MM.1S (cell line): ENCODE measurements around the gene EPG5.

Experiments
- DNase-seq: peaks from one replicate; pipeline ENCODE4 v3.0.0-alpha.2; 2015
- H2AFZ ChIP-seq: fragments of 300-600 bp; sonication (generic); 2 replicates; pipeline ENCODE4 v1.6.0; 2016; ENCODE audit warnings: antibody characterized with exemption, low read length
- H3F3A ChIP-seq: fragments of 300-600 bp; sonication (generic); 2 replicates; pipeline ENCODE4 v1.6.1; 2016; ENCODE audit warnings: mild to moderate bottlenecking, antibody characterized with exemption, low read length, moderate library complexity, mixed read lengths; ENCODE audit not compliant: insufficient read depth
- H3K27ac ChIP-seq: fragments of 300-600 bp; sonication (generic); 2 replicates; pipeline ENCODE4 v1.5.1; 2016; ENCODE audit warnings: mild to moderate bottlenecking, low read length
- H3K27me3 ChIP-seq: fragments of 300-600 bp; sonication (generic); replicated peaks from 2 replicates; pipeline ENCODE4 v1.6.0; 2016; ENCODE audit warnings: low read length; ENCODE audit not compliant: insufficient read depth
- H3K36me3 ChIP-seq: fragments of 300-600 bp; sonication (generic); replicated peaks from 2 replicates; pipeline ENCODE4 v1.6.1; 2016; ENCODE audit warnings: mild to moderate bottlenecking, low read length, mixed read lengths; ENCODE audit not compliant: insufficient read depth
- H3K4me1 ChIP-seq: fragments of 300-600 bp; sonication (generic); 2 replicates; pipeline ENCODE4 v1.6.1; 2016; ENCODE audit warnings: low read length, mixed read lengths
- H3K4me2 ChIP-seq: fragments of 300-600 bp; sonication (generic); 2 replicates; pipeline ENCODE4 v1.6.0; 2016; ENCODE audit warnings: low read depth, low read length
- H3K4me3 ChIP-seq: fragments of 300-600 bp; sonication (generic); 2 replicates; pipeline ENCODE4 v1.5.1; 2016; ENCODE audit warnings: low read length, mixed read lengths
- H3K79me2 ChIP-seq: fragments of 300-600 bp; sonication (generic); 2 replicates; pipeline ENCODE4 v1.6.1; 2016; ENCODE audit warnings: mixed run types, low read length, mixed read lengths
- H3K9ac ChIP-seq: fragments of 300-600 bp; sonication (generic); 2 replicates; pipeline ENCODE4 v1.6.1; 2016; ENCODE audit warnings: low read length, mixed read lengths
- H3K9me2 ChIP-seq: fragments of 300-600 bp; sonication (generic); replicated peaks from 2 replicates; pipeline ENCODE4 v1.6.1; 2016; ENCODE audit warnings: mild to moderate bottlenecking, low read length, mixed read lengths; ENCODE audit not compliant: insufficient read depth
- H3K9me3 ChIP-seq: fragments of 300-600 bp; sonication (generic); replicated peaks from 2 replicates; pipeline ENCODE4 v1.6.1; 2016; ENCODE audit warnings: mild to moderate bottlenecking, low read length, mixed read lengths; ENCODE audit not compliant: insufficient read depth
- H4K20me1 ChIP-seq: fragments of 300-600 bp; sonication (generic); 2 replicates; pipeline ENCODE4 v1.6.1; 2016; ENCODE audit warnings: mild to moderate bottlenecking, low read length, moderate library complexity, mixed read lengths; ENCODE audit not compliant: insufficient read depth
- EZH2 ChIP-seq: fragments of 300-600 bp; sonication (generic); optimal IDR thresholded peaks from 2 replicates; pipeline ENCODE3; 2017; ENCODE audit warnings: low read depth, mild to moderate bottlenecking, antibody characterized with exemption, low read length, mixed read lengths
- EZH2phosphoT487 ChIP-seq: fragments of 300-600 bp; sonication (generic); IDR thresholded peaks from 2 replicates; pipeline ENCODE4 v1.6.1; 2018; ENCODE audit warnings: antibody characterized with exemption, low read length
- TF ChIP-seq, protein P1 (sequence below): fragments of 300-600 bp; sonication (generic); IDR thresholded peaks from 2 replicates; pipeline ENCODE4 v1.5.1; 2016; ENCODE audit warnings: antibody characterized with exemption, low read length, mixed read lengths

The EPG5 gene

DNA sequence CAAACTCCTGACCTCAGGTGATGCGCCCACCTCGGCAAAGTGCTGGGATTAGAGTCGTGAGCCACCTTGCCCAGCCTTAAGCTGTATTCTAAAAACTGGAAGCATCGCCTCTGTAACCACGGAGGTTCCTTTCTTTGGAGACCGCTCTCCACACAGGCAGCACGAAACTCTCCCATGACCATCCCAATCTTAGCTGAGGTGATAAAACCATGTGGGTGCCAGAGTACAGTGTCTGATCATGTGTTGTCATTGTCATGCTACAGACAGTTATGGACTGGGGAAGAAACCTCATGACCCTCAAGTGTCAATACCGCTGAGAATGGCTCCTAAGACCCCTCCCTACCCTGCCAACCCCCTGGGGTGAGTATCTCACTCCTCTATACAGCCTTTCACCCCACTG is 41.4 kb upstream of the EPG5 start:
- Histone ChIP-seq H2AFZ (no peak overlapping the region), H3K9me3 (no peaks in the 10 kb centered on the region), H3K4me2 (no peak overlapping the region), H3K4me3 (no peak overlapping the region), H3K36me3 (no peaks in the 10 kb centered on the region), H3K79me2 (no peaks in the 10 kb centered on the region), H3K27ac (no peak overlapping the region), H4K20me1 (no peaks in the 10 kb centered on the region), H3K9me2 (no peaks in the 10 kb centered on the region), H3F3A (no peaks in the 10 kb centered on the region), H3K27me3 (no peaks in the 10 kb centered on the region), H3K9ac (no peak overlapping the region), H3K4me1 (peaks cover 6% of the 10 kb centered on the region)
- TF ChIP-seq EZH2phosphoT487, result no peak
- TF ChIP-seq, protein P1, sequence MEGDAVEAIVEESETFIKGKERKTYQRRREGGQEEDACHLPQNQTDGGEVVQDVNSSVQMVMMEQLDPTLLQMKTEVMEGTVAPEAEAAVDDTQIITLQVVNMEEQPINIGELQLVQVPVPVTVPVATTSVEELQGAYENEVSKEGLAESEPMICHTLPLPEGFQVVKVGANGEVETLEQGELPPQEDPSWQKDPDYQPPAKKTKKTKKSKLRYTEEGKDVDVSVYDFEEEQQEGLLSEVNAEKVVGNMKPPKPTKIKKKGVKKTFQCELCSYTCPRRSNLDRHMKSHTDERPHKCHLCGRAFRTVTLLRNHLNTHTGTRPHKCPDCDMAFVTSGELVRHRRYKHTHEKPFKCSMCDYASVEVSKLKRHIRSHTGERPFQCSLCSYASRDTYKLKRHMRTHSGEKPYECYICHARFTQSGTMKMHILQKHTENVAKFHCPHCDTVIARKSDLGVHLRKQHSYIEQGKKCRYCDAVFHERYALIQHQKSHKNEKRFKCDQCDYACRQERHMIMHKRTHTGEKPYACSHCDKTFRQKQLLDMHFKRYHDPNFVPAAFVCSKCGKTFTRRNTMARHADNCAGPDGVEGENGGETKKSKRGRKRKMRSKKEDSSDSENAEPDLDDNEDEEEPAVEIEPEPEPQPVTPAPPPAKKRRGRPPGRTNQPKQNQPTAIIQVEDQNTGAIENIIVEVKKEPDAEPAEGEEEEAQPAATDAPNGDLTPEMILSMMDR, result no peak
- no peak for TF ChIP-seq EZH2
- no peak for DNase-seq

DNA sequence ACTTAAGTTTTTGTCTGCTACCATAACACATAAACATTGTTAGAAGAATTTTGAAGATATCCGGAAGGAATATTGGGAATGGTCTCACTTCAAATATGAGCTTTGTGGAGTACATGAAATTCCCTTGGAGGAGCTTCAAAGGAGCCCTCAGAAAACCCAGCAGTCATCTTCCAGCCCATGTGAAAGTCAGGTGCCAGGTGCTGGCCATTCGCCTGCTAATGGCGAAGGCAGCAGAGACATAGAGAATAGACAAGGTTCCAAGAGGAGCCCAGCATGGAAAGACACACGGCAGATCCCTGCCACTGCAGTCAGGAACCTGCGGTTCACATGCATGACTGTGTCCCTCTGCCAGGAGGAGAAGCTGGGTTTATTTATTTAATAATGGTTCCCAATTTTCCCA is 40.0 kb upstream of the EPG5 start:
- no peaks in the 10 kb centered on the region for H3K27me3 ChIP-seq
- no peak overlapping the region for H3K4me3 ChIP-seq
- TF ChIP-seq, protein P1, result no peak
- TF ChIP-seq EZH2phosphoT487 (no peak), EZH2 (no peak)
- H3K27ac ChIP-seq, result no peak overlapping the region
- H2AFZ ChIP-seq, result no peak overlapping the region
- no peaks in the 10 kb centered on the region for H3K9me2 ChIP-seq
- H3K79me2 ChIP-seq, result no peaks in the 10 kb centered on the region
- no peaks in the 10 kb centered on the region for H4K20me1 ChIP-seq
- no peaks in the 10 kb centered on the region for H3K9me3 ChIP-seq
- DNase-seq, result no peak
- no peak overlapping the region for H3K9ac ChIP-seq
- no peaks in the 10 kb centered on the region for H3K36me3 ChIP-seq
- no peaks in the 10 kb centered on the region for H3K4me1 ChIP-seq
- H3F3A ChIP-seq, result no peaks in the 10 kb centered on the region
- H3K4me2 ChIP-seq, result no peak overlapping the region

DNA sequence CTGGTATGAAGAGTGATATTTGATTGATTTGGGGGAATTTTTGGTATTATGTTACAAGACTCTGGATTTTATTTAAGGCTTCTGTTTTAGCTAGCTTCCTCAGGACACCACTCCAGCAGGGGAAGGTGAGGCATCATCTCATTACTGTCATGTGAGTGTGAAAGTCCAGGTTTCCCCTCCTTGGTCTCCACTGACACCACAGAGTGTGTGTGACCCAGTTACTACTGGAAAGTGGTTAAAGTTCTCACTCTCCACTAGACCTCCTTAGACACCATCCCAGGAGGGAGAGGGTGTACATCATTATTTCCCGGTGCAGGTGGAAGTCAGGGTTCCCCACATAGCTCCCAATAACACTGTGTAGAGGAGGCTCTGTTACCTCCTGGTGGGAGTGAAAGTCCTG is 35.8 kb upstream of the EPG5 start:
- Histone ChIP-seq H3F3A (no peaks in the 10 kb centered on the region), H3K4me1 (no peaks in the 10 kb centered on the region), H3K9me2 (no peaks in the 10 kb centered on the region), H2AFZ (no peak overlapping the region), H3K27me3 (no peaks in the 10 kb centered on the region), H3K9me3 (no peaks in the 10 kb centered on the region), H3K4me3 (no peak overlapping the region), H3K27ac (no peak overlapping the region), H3K9ac (no peak overlapping the region), H4K20me1 (no peaks in the 10 kb centered on the region), H3K79me2 (no peaks in the 10 kb centered on the region), H3K36me3 (no peaks in the 10 kb centered on the region), H3K4me2 (no peak overlapping the region)
- no peak for DNase-seq
- TF ChIP-seq EZH2 (no peak), EZH2phosphoT487 (no peak)
- TF ChIP-seq, protein P1, result no peak
